ENCODE measurements around the gene LRRC4. TPM values are rescaled to one million over a fixed set of nuclear protein-coding genes. Genes with fewer than 3 reads are reported as not detected.

LRRC4 gene
- total RNA-seq, 4 donors from 2014 or later: 1.6 to 2.5 (median 2.1) TPM; not detected in 1

- H3K4me3 ChIP-seq: no peak overlapping the region
- H3K36me3 ChIP-seq: no peaks in the 10 kb centered on the region
- no peak overlapping the region for H3K27ac ChIP-seq
- no peaks in the 10 kb centered on the region for H3K9me3 ChIP-seq
- no peaks in the 10 kb centered on the region for H3K4me1 ChIP-seq
- H3K27me3 ChIP-seq: no peaks in the 10 kb centered on the region
- TF ChIP-seq CTCF (IDR thresholded peaks at IDR 0.05): no peak
- TF ChIP-seq POLR2A (IDR thresholded peaks at IDR 0.05): no peak
- DNase-seq: no peak
Observed at GRCh38 chr7:128059143-128059988, 28.1 kb upstream of the LRRC4 start.

DNA sequence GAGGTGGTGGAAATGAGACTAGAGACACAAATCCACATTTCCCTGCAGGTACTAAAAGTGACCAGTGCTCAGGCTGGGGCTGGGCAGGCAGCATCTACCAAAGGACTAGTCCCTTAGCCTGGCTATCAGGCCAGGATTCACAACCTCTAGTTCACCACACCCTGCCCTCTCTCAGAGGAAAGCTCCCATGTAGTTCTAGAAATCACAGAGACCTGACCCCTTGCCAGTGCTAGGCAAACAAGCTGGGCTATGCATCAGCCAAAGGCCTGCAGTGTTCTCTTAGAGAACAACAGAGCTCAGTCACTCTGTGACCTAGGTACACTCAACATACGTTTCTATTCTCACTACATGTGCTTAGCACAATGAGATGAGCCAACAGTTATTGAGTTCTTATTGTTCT lies 26.7 kb upstream of the LRRC4 start:
- DNase-seq: no peak
- Histone ChIP-seq H3K4me3 (no peak overlapping the region), H3K27me3 (no peaks in the 10 kb centered on the region), H3K9me3 (no peaks in the 10 kb centered on the region), H3K27ac (no peak overlapping the region), H3K36me3 (no peaks in the 10 kb centered on the region), H3K4me1 (no peaks in the 10 kb centered on the region)
- TF ChIP-seq POLR2A (IDR thresholded peaks at IDR 0.05): no peak
- no peak for TF ChIP-seq CTCF (IDR thresholded peaks at IDR 0.05)

- Histone ChIP-seq H3K9me3 (no peaks in the 10 kb centered on the region), H3K36me3 (no peaks in the 10 kb centered on the region), H3K27me3 (no peaks in the 10 kb centered on the region), H3K4me3 (no peak overlapping the region), H3K27ac (no peak overlapping the region), H3K4me1 (peaks cover 0 to 4% (median 0%) of the 10 kb centered on the region in 4 donors)
- no peak for DNase-seq
- TF ChIP-seq POLR2A (IDR thresholded peaks at IDR 0.05) (no peak), CTCF (IDR thresholded peaks at IDR 0.05) (no peak)
Observed at GRCh38 chr7:128056901-128057300, 25.7 kb upstream of the LRRC4 start.

- H3K27ac ChIP-seq: no peak overlapping the region
- no peaks in the 10 kb centered on the region for H3K27me3 ChIP-seq
- no peak for DNase-seq
- H3K9me3 ChIP-seq: no peaks in the 10 kb centered on the region
- H3K4me1 ChIP-seq: peaks cover 0 to 4% (median 0%) of the 10 kb centered on the region in 4 donors
- no peak overlapping the region for H3K4me3 ChIP-seq
- H3K36me3 ChIP-seq: no peaks in the 10 kb centered on the region
- TF ChIP-seq CTCF (IDR thresholded peaks at IDR 0.05) (no peak), POLR2A (IDR thresholded peaks at IDR 0.05) (no peak)
Observed at GRCh38 chr7:128055637-128056036, 24.4 kb upstream of the LRRC4 start.

GRCh38 chr7:128054511-128054910 lies 23.3 kb upstream of the LRRC4 start:
- TF ChIP-seq POLR2A (IDR thresholded peaks at IDR 0.05) (no peak), CTCF (IDR thresholded peaks at IDR 0.05) (no peak)
- Histone ChIP-seq H3K27ac (no peak overlapping the region), H3K9me3 (no peaks in the 10 kb centered on the region), H3K36me3 (no peaks in the 10 kb centered on the region), H3K4me1 (peaks cover 0 to 4% (median 0%) of the 10 kb centered on the region in 4 donors), H3K27me3 (no peaks in the 10 kb centered on the region), H3K4me3 (no peak overlapping the region)
- no peak for DNase-seq
